GM18517 (cell line): ENCODE results near the gene RMDN3.

Experiments
- ATAC-seq: cut with Tn5 transposase; IDR thresholded peaks from one replicate; pipeline ENCODE4 v1.9.1; 2021; ENCODE audit warnings: mild to moderate bottlenecking, moderate library complexity; ENCODE audit not compliant: unreplicated experiment

RMDN3 gene

GRCh38 chr15:40773496-40773895 is 18.4 kb upstream of the RMDN3 start:
- no peak for ATAC-seq

- ATAC-seq, result no peak
These were observed 17.0 kb upstream of the RMDN3 start for GRCh38 chr15:40772014-40772413.

GRCh38 chr15:40771242-40771641 is 16.2 kb upstream of the RMDN3 start:
- no peak for ATAC-seq

- no peak for ATAC-seq
These were observed 15.2 kb upstream of the RMDN3 start for GRCh38 chr15:40770147-40770721.

GRCh38 chr15:40769274-40770146 is 14.5 kb upstream of the RMDN3 start, which contains the start of gene C15orf62:
TSS of gene C15orf62 (plus strand) at chr15:40769980. CDS start at chr15:40770496, 516 bp downstream.
- peak; percentile 39 for ATAC-seq

GRCh38 chr15:40768521-40769273 is 13.6 kb upstream of the RMDN3 start:
- ATAC-seq, result no peak

- ATAC-seq, result no peak
These were observed 12.9 kb upstream of the RMDN3 start for GRCh38 chr15:40767838-40768500.

- no peak for ATAC-seq
These were observed 12.1 kb upstream of the RMDN3 start for GRCh38 chr15:40766906-40767837.

- no peak for ATAC-seq
These were observed 11.3 kb upstream of the RMDN3 start for GRCh38 chr15:40766194-40766815.

GRCh38 chr15:40764629-40765103 is 9.6 kb upstream of the RMDN3 start:
- no peak for ATAC-seq

- ATAC-seq, result peak; percentile 41
These were observed 9.0 kb upstream of the RMDN3 start, which contains the start of gene GCHFR for GRCh38 chr15:40763801-40764628. TSS of gene GCHFR (plus strand) at chr15:40764068. CDS start at chr15:40764181, 113 bp downstream.

- no peak for ATAC-seq
These were observed 8.1 kb upstream of the RMDN3 start for GRCh38 chr15:40762919-40763800.

GRCh38 chr15:40759961-40760360 is 4.9 kb upstream of the RMDN3 start:
- ATAC-seq, result no peak

- no peak for ATAC-seq
These were observed 1.9 kb upstream of the RMDN3 start for GRCh38 chr15:40756938-40757337.

GRCh38 chr15:40755812-40756208 is 756 bp upstream of the RMDN3 start:
- no peak for ATAC-seq

- ATAC-seq, result no peak
These were observed 526 bp downstream of the RMDN3 start for GRCh38 chr15:40754574-40754882.

GRCh38 chr15:40751745-40752144 is 3.3 kb downstream of the RMDN3 start:
- no peak for ATAC-seq

- ATAC-seq, result no peak
These were observed 4.2 kb downstream of the RMDN3 start for GRCh38 chr15:40750885-40751284.
